ENCODE data around the gene ACSS2. TPM values are rescaled to one million over a fixed set of nuclear protein-coding genes. Genes with fewer than 3 reads are reported as not detected.

Gene ACSS2
- total RNA-seq, 2 donors from 2014 or later, result 37.4 to 44.2 TPM

DNA sequence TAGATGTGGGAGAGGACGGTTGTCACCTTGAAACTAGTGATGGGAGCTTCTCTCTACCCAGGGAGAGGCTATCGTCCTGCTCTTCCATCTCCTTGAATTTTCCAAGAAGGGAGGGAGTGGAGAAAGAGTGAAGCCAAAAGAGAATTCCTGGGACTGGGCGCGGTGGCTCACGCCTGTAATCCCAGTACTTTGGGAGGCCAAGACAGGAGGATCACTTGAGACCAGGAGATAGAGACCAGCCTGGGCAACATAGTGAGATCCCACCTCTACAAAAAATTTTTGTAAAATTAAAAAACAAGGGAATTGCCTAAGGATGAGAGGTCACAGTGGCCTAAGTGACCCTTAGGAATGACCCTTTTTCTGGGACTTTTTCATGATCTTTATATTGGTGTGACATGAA is 88.1 kb downstream of the ACSS2 start:
- Histone ChIP-seq H3K36me3 (no peaks in the 10 kb centered on the region), H3K4me1 (replicated peaks) (no peaks in the 10 kb centered on the region), H3K9me3 (no peaks in the 10 kb centered on the region), H3K27ac (no peak overlapping the region), H3K27me3 (replicated peaks; ENCODE audit: insufficient read depth) (no peaks in the 10 kb centered on the region), H3K4me3 (no peak overlapping the region)
- no peak for DNase-seq (ENCODE audit: low spot score)
- WGBS, result 95% methylated on average over 5 of the region's 5 CpGs
- TF ChIP-seq POLR2AphosphoS5 (IDR thresholded peaks at IDR 0.05), result no peak
- no peak for TF ChIP-seq POLR2A (IDR thresholded peaks at IDR 0.05)
- TF ChIP-seq, protein P1, sequence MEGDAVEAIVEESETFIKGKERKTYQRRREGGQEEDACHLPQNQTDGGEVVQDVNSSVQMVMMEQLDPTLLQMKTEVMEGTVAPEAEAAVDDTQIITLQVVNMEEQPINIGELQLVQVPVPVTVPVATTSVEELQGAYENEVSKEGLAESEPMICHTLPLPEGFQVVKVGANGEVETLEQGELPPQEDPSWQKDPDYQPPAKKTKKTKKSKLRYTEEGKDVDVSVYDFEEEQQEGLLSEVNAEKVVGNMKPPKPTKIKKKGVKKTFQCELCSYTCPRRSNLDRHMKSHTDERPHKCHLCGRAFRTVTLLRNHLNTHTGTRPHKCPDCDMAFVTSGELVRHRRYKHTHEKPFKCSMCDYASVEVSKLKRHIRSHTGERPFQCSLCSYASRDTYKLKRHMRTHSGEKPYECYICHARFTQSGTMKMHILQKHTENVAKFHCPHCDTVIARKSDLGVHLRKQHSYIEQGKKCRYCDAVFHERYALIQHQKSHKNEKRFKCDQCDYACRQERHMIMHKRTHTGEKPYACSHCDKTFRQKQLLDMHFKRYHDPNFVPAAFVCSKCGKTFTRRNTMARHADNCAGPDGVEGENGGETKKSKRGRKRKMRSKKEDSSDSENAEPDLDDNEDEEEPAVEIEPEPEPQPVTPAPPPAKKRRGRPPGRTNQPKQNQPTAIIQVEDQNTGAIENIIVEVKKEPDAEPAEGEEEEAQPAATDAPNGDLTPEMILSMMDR (IDR thresholded peaks at IDR 0.05), result no peak
- intact Hi-C loops (cut with DNase I), result no loop called here

DNA sequence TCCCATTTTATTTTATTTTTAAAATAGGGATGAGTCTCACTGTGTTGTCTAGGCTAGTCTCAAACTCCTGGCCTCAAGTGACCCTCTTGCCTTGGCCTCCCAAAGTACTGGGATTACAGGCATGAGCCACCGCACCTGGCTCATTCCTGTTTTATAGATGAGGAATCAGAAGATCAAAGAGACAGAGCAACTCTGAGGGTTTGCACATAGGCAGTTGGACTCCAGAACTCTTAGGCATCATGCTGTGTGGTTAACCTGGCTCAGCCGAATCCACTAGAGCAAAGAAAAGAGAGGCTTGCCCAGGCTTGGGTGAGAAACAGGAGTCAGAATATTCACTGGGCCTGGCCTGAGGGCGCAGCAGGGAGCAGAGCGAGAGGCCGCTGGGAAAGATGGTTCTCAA is 88.6 kb downstream of the ACSS2 start:
- intact Hi-C loops (cut with DNase I), result no loop called here
- no peak overlapping the region for H3K4me3 ChIP-seq
- no peak overlapping the region for H3K27ac ChIP-seq
- TF ChIP-seq, protein P1 (IDR thresholded peaks at IDR 0.05), result no peak
- TF ChIP-seq POLR2A (IDR thresholded peaks at IDR 0.05), result no peak
- TF ChIP-seq POLR2AphosphoS5 (IDR thresholded peaks at IDR 0.05), result no peak
- no peaks in the 10 kb centered on the region for H3K4me1 ChIP-seq (replicated peaks)
- H3K27me3 ChIP-seq (replicated peaks; ENCODE audit: insufficient read depth), result no peaks in the 10 kb centered on the region
- DNase-seq (ENCODE audit: low spot score), result no peak
- no peaks in the 10 kb centered on the region for H3K9me3 ChIP-seq
- 86% methylated on average over 5 of the region's 5 CpGs for whole genome bisulfite sequencing
- no peaks in the 10 kb centered on the region for H3K36me3 ChIP-seq

DNA sequence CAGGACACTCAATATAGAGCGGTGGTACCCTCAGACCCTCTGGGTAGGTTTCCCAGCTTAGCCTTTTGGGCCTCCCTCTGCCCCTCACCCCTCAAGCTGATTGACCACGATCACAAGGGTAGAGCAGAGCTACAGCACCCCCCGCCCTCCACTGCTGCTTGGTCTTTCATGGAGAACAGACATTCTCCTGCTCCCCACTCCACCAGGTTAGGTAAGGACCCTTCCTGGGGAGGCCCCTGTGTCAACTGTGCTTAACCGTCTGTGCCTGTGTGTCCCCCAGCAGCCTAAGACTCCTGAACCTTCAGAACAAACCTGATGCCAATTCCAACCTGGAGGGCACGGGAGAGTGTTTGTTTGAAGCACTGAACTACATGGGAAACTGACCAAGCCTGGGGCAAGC is 91.0 kb downstream of the ACSS2 start:
- TF ChIP-seq, protein P1 (IDR thresholded peaks at IDR 0.05), result no peak
- TF ChIP-seq POLR2AphosphoS5 (IDR thresholded peaks at IDR 0.05) (no peak), POLR2A (IDR thresholded peaks at IDR 0.05) (no peak)

DNA sequence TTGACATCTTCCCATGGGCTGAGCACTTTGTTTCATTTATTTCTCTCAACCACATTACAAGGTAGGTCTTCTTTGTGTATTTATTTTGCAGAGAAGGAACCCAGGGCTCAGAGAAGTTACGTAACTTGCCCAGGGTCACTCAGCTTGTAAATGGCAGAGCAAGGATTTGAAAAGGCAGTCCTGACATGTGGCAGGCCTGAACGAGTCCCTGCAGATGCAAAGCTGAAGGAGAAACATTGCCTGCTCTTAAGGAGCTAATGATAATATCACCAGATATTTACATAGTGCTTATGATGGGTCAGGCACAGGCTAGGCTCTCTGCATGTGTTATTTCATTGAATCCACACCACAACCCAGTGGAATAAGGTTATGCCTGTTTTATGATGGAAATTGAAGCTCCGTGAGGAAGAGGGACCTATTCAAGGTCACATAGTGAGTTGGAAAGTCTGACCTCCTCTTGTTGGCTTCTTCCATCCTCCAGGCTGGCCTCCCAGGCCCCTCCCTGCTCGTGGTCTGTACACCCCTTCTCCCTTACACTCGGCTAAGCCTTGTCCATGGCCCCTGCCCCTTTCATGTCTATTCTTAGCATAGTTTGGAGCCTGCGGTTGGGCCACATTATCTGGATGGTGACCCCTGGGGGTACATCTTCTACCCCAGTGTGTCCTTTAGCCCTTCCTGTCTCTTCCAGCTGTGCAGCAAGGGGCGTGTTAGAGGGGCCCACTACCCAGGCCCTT is 91.8 kb downstream of the ACSS2 start:
- WGBS, result 75% methylated on average over 7 of the region's 7 CpGs
- H3K36me3 ChIP-seq, result no peaks in the 10 kb centered on the region
- no peaks in the 10 kb centered on the region for H3K4me1 ChIP-seq (replicated peaks)
- no peak overlapping the region for H3K27ac ChIP-seq
- no peaks in the 10 kb centered on the region for H3K9me3 ChIP-seq
- no peak overlapping the region for H3K4me3 ChIP-seq
- no peaks in the 10 kb centered on the region for H3K27me3 ChIP-seq (replicated peaks; ENCODE audit: insufficient read depth)
- TF ChIP-seq POLR2A (IDR thresholded peaks at IDR 0.05), result no peak
- TF ChIP-seq, protein P1 (IDR thresholded peaks at IDR 0.05), result no peak
- no peak for TF ChIP-seq POLR2AphosphoS5 (IDR thresholded peaks at IDR 0.05)
- no peak for DNase-seq (ENCODE audit: low spot score)
- intact Hi-C loops (cut with DNase I), result no loop called here

More for the DNA sequence above, 91.0 kb downstream of the ACSS2 start:
- no peaks in the 10 kb centered on the region for H3K9me3 ChIP-seq
- WGBS, result 92% methylated on average over 5 of the region's 5 CpGs
- H3K4me1 ChIP-seq (replicated peaks), result no peaks in the 10 kb centered on the region
- H3K4me3 ChIP-seq, result no peak overlapping the region
- no peak for DNase-seq (ENCODE audit: low spot score)
- intact Hi-C loops (cut with DNase I), result no loop called here
- H3K27ac ChIP-seq, result no peak overlapping the region
- H3K36me3 ChIP-seq, result no peaks in the 10 kb centered on the region
- no peaks in the 10 kb centered on the region for H3K27me3 ChIP-seq (replicated peaks; ENCODE audit: insufficient read depth)

DNA sequence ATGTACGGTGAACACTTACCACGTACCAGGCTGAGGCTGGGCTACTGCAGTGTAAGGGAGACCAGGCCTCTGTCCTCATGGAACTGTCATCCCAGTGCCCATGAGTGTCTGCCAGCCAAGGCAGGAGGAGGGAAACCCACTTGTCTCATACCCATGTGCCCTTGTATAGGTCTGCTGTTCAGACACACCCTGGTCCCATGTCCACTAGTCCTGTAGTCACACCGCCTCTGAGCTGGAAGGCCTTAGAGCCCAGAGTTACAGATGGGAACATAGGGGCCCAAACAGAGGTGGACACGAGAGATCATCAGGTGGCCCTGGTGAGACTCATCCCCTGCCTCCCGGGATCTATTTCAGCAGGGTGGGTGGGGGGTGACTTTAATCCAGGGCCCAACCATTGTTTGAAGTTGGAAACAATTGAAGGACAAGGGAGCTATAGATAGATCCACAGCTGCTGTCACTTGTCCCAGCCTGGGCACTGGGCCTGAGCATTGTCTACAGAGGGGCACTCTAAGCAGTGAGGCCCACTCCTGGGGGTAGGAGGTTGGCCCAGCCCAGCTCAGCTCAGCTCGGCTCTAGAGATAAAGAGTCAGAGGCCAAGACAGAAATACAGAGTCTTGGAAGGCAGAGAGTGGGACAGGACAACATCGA is 93.9 kb downstream of the ACSS2 start:
- H3K36me3 ChIP-seq, result no peaks in the 10 kb centered on the region
- intact Hi-C loops (cut with DNase I), result no loop called here
- H3K9me3 ChIP-seq, result no peaks in the 10 kb centered on the region
- no peak overlapping the region for H3K27ac ChIP-seq
- no peaks in the 10 kb centered on the region for H3K27me3 ChIP-seq (replicated peaks; ENCODE audit: insufficient read depth)
- no peak overlapping the region for H3K4me3 ChIP-seq
- H3K4me1 ChIP-seq (replicated peaks), result no peaks in the 10 kb centered on the region
- DNase-seq (ENCODE audit: low spot score), result no peak
- 91% methylated on average over 7 of the region's 7 CpGs for WGBS
- TF ChIP-seq, protein P1 (IDR thresholded peaks at IDR 0.05), result no peak
- TF ChIP-seq POLR2AphosphoS5 (IDR thresholded peaks at IDR 0.05), result no peak
- TF ChIP-seq POLR2A (IDR thresholded peaks at IDR 0.05), result no peak
